PC-9 (cell line): ENCODE measurements around the gene DAB1. TPM values are rescaled to one million over a fixed set of nuclear protein-coding genes. Genes with fewer than 3 reads are reported as not detected.

Experiments
- BruUV-seq: library from RNA; stranded (reverse); fragments of 400-500 nt; replicated peaks from 2 replicates; lab custom pipeline; 2021; lab: Mats Ljungman, UMichigan
- CTCF ChIA-PET: fragments of 300-600 bp; sonication (Branson Sonifier 250); formaldehyde crosslinking; loops from one replicate; lab custom pipeline; 2022; ENCODE audit warnings: antibody characterized with exemption; lab: Charles Lee
- POLR2A ChIA-PET: fragments of 300-600 bp; sonication (Branson Sonifier 250); formaldehyde crosslinking; loops from one replicate; lab custom pipeline; 2022; ENCODE audit warnings: antibody characterized with exemption; ENCODE audit not compliant: unreplicated experiment; lab: Charles Lee
- DNase-seq, 2 experiments: peaks; one replicate each; pipeline versions ENCODE4 v3.0.0 to v3.0.0-alpha.2; 2015 to 2022; ENCODE audit warnings: mixed read lengths in 1 of 2
- H2AFZ ChIP-seq: fragments of 200-600 bp; sonication (generic); 2 replicates; pipeline ENCODE4 v1.8.1; 2017; ENCODE audit warnings: antibody characterized with exemption
- H3F3A ChIP-seq: fragments of 200-600 bp; sonication (generic); 2 replicates; pipeline ENCODE4 v1.8.1; 2017; ENCODE audit warnings: antibody characterized with exemption, mild to moderate bottlenecking, low read depth; ENCODE audit not compliant: insufficient read depth
- H3K27ac ChIP-seq: fragments of 200-600 bp; sonication (generic); 2 replicates; pipeline ENCODE4 v1.6.1; 2016; ENCODE audit warnings: mixed run types
- H3K27me3 ChIP-seq: fragments of 200-600 bp; sonication (generic); 2 replicates; pipeline ENCODE4 v1.6.1; 2016; ENCODE audit warnings: low read depth, mixed run types; ENCODE audit not compliant: insufficient read depth
- H3K36me3 ChIP-seq: fragments of 200-600 bp; sonication (generic); 2 replicates; pipeline ENCODE4 v1.6.1; 2016; ENCODE audit warnings: low read depth, mixed run types
- H3K4me1 ChIP-seq: fragments of 200-600 bp; sonication (generic); replicated peaks from 2 replicates; pipeline ENCODE4 v1.6.1; 2016; ENCODE audit warnings: mixed run types; ENCODE audit not compliant: insufficient read depth
- H3K4me2 ChIP-seq: fragments of 200-600 bp; sonication (generic); 2 replicates; pipeline ENCODE4 v1.6.1; 2017; ENCODE audit warnings: mixed run types
- H3K4me3 ChIP-seq: fragments of 200-600 bp; sonication (generic); 2 replicates; pipeline ENCODE4 v1.6.1; 2016; ENCODE audit warnings: mixed run types
- H3K79me2 ChIP-seq: fragments of 200-600 bp; sonication (generic); 2 replicates; pipeline ENCODE4 v1.6.1; 2017; ENCODE audit warnings: low read depth, mixed run types
- H3K9me2 ChIP-seq: fragments of 200-600 bp; sonication (generic); 2 replicates; pipeline ENCODE4 v1.8.1; 2017; ENCODE audit warnings: mild to moderate bottlenecking; ENCODE audit not compliant: insufficient read depth
- H3K9me3 ChIP-seq: fragments of 200-600 bp; sonication (generic); 2 replicates; pipeline ENCODE4 v1.8.1; 2016; ENCODE audit warnings: low read depth; ENCODE audit not compliant: insufficient read depth
- H4K20me1 ChIP-seq: fragments of 200-600 bp; sonication (generic); 2 replicates; pipeline ENCODE4 v1.8.1; 2017; ENCODE audit not compliant: insufficient read depth
- CTCF ChIP-seq: fragments of 200-600 bp; sonication (generic); conservative IDR thresholded peaks from 2 replicates; pipeline ENCODE4 v1.6.1; 2017; ENCODE audit warnings: mixed run types, antibody characterized with exemption, mild to moderate bottlenecking, moderate library complexity
- EZH2 ChIP-seq: fragments of 200-600 bp; sonication (generic); IDR thresholded peaks from 2 replicates; pipeline ENCODE4 v1.8.0; 2017; ENCODE audit warnings: antibody characterized with exemption, low read depth
- intact Hi-C: fragments of 100-400 bp; cut with micrococcal nuclease; formaldehyde crosslinking; loops from one replicate; pipeline ENCODE4 v1.10.0; 2022; ENCODE audit not compliant: unreplicated experiment
- total RNA-seq: library from RNA; stranded (reverse); gene quantifications from 2 replicates; pipeline ENCODE4 v1.2.3, GENCODE V29; 2021

Gene DAB1
- total RNA-seq, 1 experiment from 2014 or later, result not detected

GRCh38 chr1:57258557-57259325 is 165.1 kb downstream of the DAB1 start:
- H3K36me3 ChIP-seq, result no peaks in the 10 kb centered on the region
- intact Hi-C loops, result no loop called here
- ChIA-PET POLR2A (no interaction called here), CTCF (no interaction called here)
- DNase-seq, result no peak
- no peaks in the 10 kb centered on the region; the same call in 1 of the 2 replicates for H3K27me3 ChIP-seq
- H4K20me1 ChIP-seq, result no peaks in the 10 kb centered on the region
- H3K4me2 ChIP-seq, result no peak overlapping the region
- no peak overlapping the region for H3K27ac ChIP-seq
- H3K4me1 ChIP-seq, result no peaks in the 10 kb centered on the region
- no peaks in the 10 kb centered on the region for H3K9me3 ChIP-seq
- no peaks in the 10 kb centered on the region for H3K79me2 ChIP-seq
- no peaks in the 10 kb centered on the region for H3K9me2 ChIP-seq
- no peak overlapping the region for H3K4me3 ChIP-seq
- no TSS peak for BruUV-seq
- no peak overlapping the region for H2AFZ ChIP-seq
- H3F3A ChIP-seq, result no peaks in the 10 kb centered on the region
- TF ChIP-seq CTCF (no peak), EZH2 (no peak)

GRCh38 chr1:57255945-57256344 is 167.9 kb downstream of the DAB1 start:
- Histone ChIP-seq H3K79me2 (no peaks in the 10 kb centered on the region), H3K27ac (no peak overlapping the region), H3K36me3 (no peaks in the 10 kb centered on the region), H4K20me1 (no peaks in the 10 kb centered on the region), H3K4me1 (no peaks in the 10 kb centered on the region), H3K4me2 (no peak overlapping the region), H3K9me3 (no peaks in the 10 kb centered on the region), H2AFZ (no peak overlapping the region), H3K4me3 (no peak overlapping the region), H3K9me2 (no peaks in the 10 kb centered on the region), H3K27me3 (no peaks in the 10 kb centered on the region), H3F3A (no peaks in the 10 kb centered on the region)
- intact Hi-C loops, result no loop called here
- CTCF ChIA-PET, result no interaction called here
- no TSS peak for BruUV-seq
- POLR2A ChIA-PET, result no interaction called here
- no peak for TF ChIP-seq CTCF
- TF ChIP-seq EZH2, result no peak
- no peak for DNase-seq

DNA sequence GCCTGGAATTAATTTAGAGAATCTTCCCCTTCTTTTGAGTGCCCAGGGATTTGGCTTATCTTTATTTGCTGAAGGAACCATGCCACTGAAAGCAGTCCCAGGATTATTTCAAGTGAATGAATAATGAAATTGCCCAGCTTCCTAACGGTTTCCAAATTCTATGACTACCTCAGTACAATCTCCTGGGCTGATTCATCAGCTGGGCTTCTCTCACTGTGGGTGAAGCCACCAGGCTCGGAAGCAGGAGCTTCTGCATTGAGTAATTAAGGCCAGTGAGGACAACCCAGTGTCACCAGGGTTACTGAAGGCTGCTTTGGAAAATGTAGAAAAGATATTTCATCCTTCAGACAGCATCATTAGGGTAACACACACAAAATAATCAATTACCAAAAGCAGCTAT is 169.8 kb downstream of the DAB1 start:
- no peak overlapping the region for H3K27ac ChIP-seq
- H3K4me2 ChIP-seq, result no peak overlapping the region
- TF ChIP-seq CTCF, result no peak
- no peak for TF ChIP-seq EZH2
- CTCF ChIA-PET, result no interaction called here
- no peaks in the 10 kb centered on the region for H3K36me3 ChIP-seq
- no peaks in the 10 kb centered on the region for H3K4me1 ChIP-seq
- no peaks in the 10 kb centered on the region for H3K27me3 ChIP-seq
- H3K79me2 ChIP-seq, result no peaks in the 10 kb centered on the region
- no peaks in the 10 kb centered on the region for H3K9me2 ChIP-seq
- DNase-seq, result no peak
- H4K20me1 ChIP-seq, result no peaks in the 10 kb centered on the region
- BruUV-seq, result no TSS peak
- H2AFZ ChIP-seq, result no peak overlapping the region
- H3F3A ChIP-seq, result no peaks in the 10 kb centered on the region
- no peak overlapping the region for H3K4me3 ChIP-seq
- intact Hi-C loops, result no loop called here
- no peaks in the 10 kb centered on the region for H3K9me3 ChIP-seq
- POLR2A ChIA-PET, result interaction anchor here (0.6 kb wide), 1 partner anchor 46 kb away, joined by 4 read pairs; no protein-coding TSS in a partner anchor
